Spleen (tissue), 11 donors: ENCODE data around the gene LOXHD1. TPM values are rescaled to one million over a fixed set of nuclear protein-coding genes. Genes with fewer than 3 reads are reported as not detected.

ENCODE experiments used
- DNase-seq: peaks from one replicate; pipeline ENCODE4 v3.0.0-alpha.2; 2020
- H3K27ac ChIP-seq, 8 donors: fragments of 200-600 bp; sonication (generic) in 7 of 8; 1 replicate in 4 of 8; 2 replicates in 4 of 8; pipeline versions ENCODE4 v1.5.0 to v1.8.0; 2016 to 2021; ENCODE audit warnings: inconsistent platforms in 4 of 8, mild to moderate bottlenecking in 4 of 8, moderate library complexity in 1 of 8
- H3K27me3 ChIP-seq, 7 donors: fragments of 200-600 bp; sonication (generic) in 6 of 7; replicated peaks in 1 of 7; 1 replicate in 4 of 7; 2 replicates in 3 of 7; pipeline versions ENCODE4 v1.5.0 to v1.8.0; 2016 to 2021; ENCODE audit warnings: inconsistent platforms in 3 of 7, mild to moderate bottlenecking in 1 of 7
- H3K36me3 ChIP-seq, 6 donors: fragments of 200-600 bp; sonication (generic) in 5 of 6; 1 replicate in 4 of 6; 2 replicates in 2 of 6; pipeline versions ENCODE4 v1.5.0 to v1.8.0; 2016 to 2021; ENCODE audit warnings: inconsistent platforms in 2 of 6
- H3K4me1 ChIP-seq, 6 donors: fragments of 200-600 bp; sonication (generic) in 5 of 6; 1 replicate in 3 of 6; 2 replicates in 3 of 6; pipeline versions ENCODE4 v1.5.0 to v1.8.0; 2016 to 2021; ENCODE audit warnings: inconsistent platforms in 3 of 6
- H3K4me3 ChIP-seq, 8 donors: fragments of 200-600 bp; sonication (generic) in 7 of 8; 1 replicate in 4 of 8; 2 replicates in 4 of 8; pipeline versions ENCODE4 v1.5.0 to v1.8.0; 2016 to 2021; ENCODE audit warnings: inconsistent platforms in 4 of 8, mild to moderate bottlenecking in 4 of 8, moderate library complexity in 2 of 8
- H3K9me3 ChIP-seq, 8 donors: fragments of 200-600 bp; sonication (generic) in 7 of 8; 1 replicate in 4 of 8; 2 replicates in 4 of 8; pipeline versions ENCODE4 v1.5.0 to v1.8.0; 2016 to 2021; ENCODE audit warnings: inconsistent platforms in 4 of 8
- CTCF ChIP-seq, 11 experiments: fragments of 200-600 bp in 7 of 11; fragments of 450-650 bp in 4 of 11; sonication (generic) in 4 of 11; IDR thresholded peaks in 8 of 11; conservative IDR thresholded peaks in 3 of 11; 1 replicate in 7 of 11; 2 replicates in 4 of 11; pipeline versions ENCODE4 v1.4.0 to v1.8.0; 2016 to 2021; ENCODE audit warnings: antibody characterized with exemption in 11 of 11, inconsistent platforms in 4 of 11, mild to moderate bottlenecking in 1 of 11
- POLR2A ChIP-seq, 3 donors: fragments of 450-650 bp; IDR thresholded peaks; one replicate each; pipeline ENCODE4 v1.5.1; 2017; ENCODE audit warnings: antibody characterized with exemption in 3 of 3, mild to moderate bottlenecking in 1 of 3
- POLR2AphosphoS5 ChIP-seq, 3 donors: sonication (generic); formaldehyde crosslinking; IDR thresholded peaks; one replicate each; pipeline ENCODE4 v1.5.1; 2017; ENCODE audit warnings: antibody characterized with exemption in 3 of 3
- WGBS, 5 donors: extraction: QIAGEN DNeasy Blood & Tissue Kit in 3 of 5; methylation state at CpG; one replicate each; pipeline versions ENCODE4 v1.1.5 to v1.1.7; 2013 to 2018; 5-methylcytosine and 5-hydroxymethylcytosine counted together
- intact Hi-C: fragments of 100-400 bp; cut with DNase I; formaldehyde crosslinking; loops from one replicate; pipeline ENCODE4 v1.15.0; 2023; ENCODE audit warnings: low total_unique reads
- polyA plus RNA-seq, 3 donors: library from polyadenylated mRNA; stranded (reverse); fragments of 200-250 nt; gene quantifications; one replicate each; pipeline ENCODE4 v1.2.1, GENCODE V29; 2013
- total RNA-seq, 7 donors: library from RNA; depleted of rRNA in 3 of 7; stranded (reverse); fragments of >200 nt in 3 of 7; fragmentation: NEBNext Ultra II Directional in 4 of 7; extraction: Animal tissue kit (Norgen Biotek cat#: 25700) in 4 of 7; gene quantifications; one replicate each; pipeline versions ENCODE4 v1.1.0 to v1.2.1, GENCODE V29; 2016 to 2021
- donor health status: healthy with polysubstance abuse.
- donor health status: DM: no; HTN: no; CAD: no; lungs with moderate emphysema.
- donor health status: DM: no; HTN: no; CAD: no.
- donor health status: Bipolar disorder and iron deficiency.
- donor health status: healthy.
- donor health status: DM: no; HTN: no; CAD: no.
- donor health status: DM: yes; HTN: yes; CAD: no.

Gene LOXHD1
- total and polyA plus RNA-seq, 10 donors, result 0.09 to 6.0 (median 2.1) TPM

- H3K4me3 ChIP-seq, result no peak overlapping the region
- H3K4me1 ChIP-seq, result peaks cover 0 to 11% (median 1%) of the 10 kb centered on the region in 6 donors
- H3K9me3 ChIP-seq, result no peaks in the 10 kb centered on the region
- no peaks in the 10 kb centered on the region for H3K27me3 ChIP-seq
- intact Hi-C loops, result no loop called here
- 53 to 82% (median 54%) methylated on average over 7 of the region's 7 CpGs for WGBS, 5 donors
- TF ChIP-seq POLR2AphosphoS5 (IDR thresholded peaks at IDR 0.05) (no peak), POLR2A (IDR thresholded peaks at IDR 0.05) (no peak), CTCF (IDR thresholded peaks at IDR 0.05 in 8 of 11, conservative IDR thresholded peaks at IDR 0.05 in 3 of 11) (no peak)
- DNase-seq, result no peak
- no peak overlapping the region for H3K27ac ChIP-seq
- no peaks in the 10 kb centered on the region for H3K36me3 ChIP-seq
Observed at GRCh38 chr18:46590103-46590502, 66.9 kb downstream of the LOXHD1 start.

DNA sequence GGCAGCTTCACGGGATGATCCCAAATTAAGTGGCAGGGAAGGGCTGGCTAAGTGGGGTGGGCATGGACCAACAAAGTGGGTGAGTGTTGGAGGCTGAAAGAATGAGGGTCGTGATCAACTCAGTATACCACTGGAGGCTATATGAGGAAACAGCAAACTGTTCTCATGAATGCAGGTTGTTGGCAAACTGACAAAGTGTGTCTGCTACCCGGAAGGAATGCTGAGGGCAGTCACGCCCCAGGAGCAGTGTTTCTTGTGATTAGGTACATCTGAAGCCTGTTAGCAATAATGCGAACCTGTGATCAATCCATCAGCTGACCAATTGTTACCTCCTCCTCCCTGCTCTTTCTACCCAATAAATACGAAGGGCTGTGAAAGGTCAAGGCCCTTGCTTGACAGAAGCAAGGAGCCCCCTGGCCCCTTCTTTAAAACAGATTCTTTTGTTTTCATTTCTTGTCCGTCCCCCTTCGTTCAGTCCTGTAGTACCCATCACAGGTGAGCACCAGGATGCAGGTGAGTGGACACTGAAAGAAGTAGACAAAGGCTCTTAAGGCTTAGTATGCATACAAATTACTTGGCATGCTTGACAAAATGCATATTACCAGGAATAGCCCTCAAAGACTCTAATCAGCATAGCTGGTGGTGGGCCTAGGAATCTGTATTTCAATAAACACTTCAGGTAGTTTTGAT, 67.9 kb downstream of the LOXHD1 start:
- DNase-seq, result no peak
- Histone ChIP-seq H3K4me3 (no peak overlapping the region), H3K27me3 (no peaks in the 10 kb centered on the region), H3K27ac (no peak overlapping the region), H3K9me3 (no peaks in the 10 kb centered on the region), H3K4me1 (peaks cover 0 to 11% (median 1%) of the 10 kb centered on the region in 6 donors), H3K36me3 (no peaks in the 10 kb centered on the region)
- TF ChIP-seq CTCF (IDR thresholded peaks at IDR 0.05 in 8 of 11, conservative IDR thresholded peaks at IDR 0.05 in 3 of 11) (no peak), POLR2A (IDR thresholded peaks at IDR 0.05) (no peak), POLR2AphosphoS5 (IDR thresholded peaks at IDR 0.05) (no peak)
- intact Hi-C loops, result no loop called here
- WGBS, 5 donors, result 63 to 74% (median 68%) methylated on average over 8 of the region's 8 CpGs

DNA sequence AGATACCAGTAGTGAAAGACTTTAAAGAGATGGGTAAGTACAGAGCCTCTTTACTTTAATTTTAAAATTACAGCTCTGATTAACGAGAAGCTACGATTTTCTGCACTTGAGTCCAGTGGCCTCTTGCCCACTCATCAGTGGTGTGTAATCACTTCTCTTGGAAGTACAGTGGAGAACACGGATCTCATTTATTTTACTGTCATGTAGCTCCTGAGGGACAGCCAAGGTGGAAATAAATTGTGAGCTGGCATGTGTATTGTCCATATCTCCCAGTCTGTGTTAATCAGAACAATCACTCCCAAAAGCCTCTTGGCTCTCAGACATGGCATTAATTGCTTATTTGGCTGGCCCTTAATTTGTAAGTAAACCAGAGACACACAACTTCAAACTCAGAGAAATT, 69.4 kb downstream of the LOXHD1 start:
- no peak for TF ChIP-seq CTCF (IDR thresholded peaks at IDR 0.05 in 8 of 11, conservative IDR thresholded peaks at IDR 0.05 in 3 of 11)
- no peak for TF ChIP-seq POLR2AphosphoS5 (IDR thresholded peaks at IDR 0.05)
- TF ChIP-seq POLR2A (IDR thresholded peaks at IDR 0.05), result no peak
- H3K4me3 ChIP-seq, result no peak overlapping the region
- peaks cover 0 to 2% (median 0%) of the 10 kb centered on the region in 8 donors for H3K9me3 ChIP-seq
- no peak overlapping the region for H3K27ac ChIP-seq
- no peaks in the 10 kb centered on the region for H3K36me3 ChIP-seq
- H3K27me3 ChIP-seq, result no peaks in the 10 kb centered on the region
- intact Hi-C loops, result no loop called here
- H3K4me1 ChIP-seq, result peaks cover 0 to 11% (median 1%) of the 10 kb centered on the region in 6 donors
- WGBS, 5 donors, result 71 to 89% (median 82%) methylated on average over 3 of the region's 3 CpGs
- DNase-seq, result no peak

DNA sequence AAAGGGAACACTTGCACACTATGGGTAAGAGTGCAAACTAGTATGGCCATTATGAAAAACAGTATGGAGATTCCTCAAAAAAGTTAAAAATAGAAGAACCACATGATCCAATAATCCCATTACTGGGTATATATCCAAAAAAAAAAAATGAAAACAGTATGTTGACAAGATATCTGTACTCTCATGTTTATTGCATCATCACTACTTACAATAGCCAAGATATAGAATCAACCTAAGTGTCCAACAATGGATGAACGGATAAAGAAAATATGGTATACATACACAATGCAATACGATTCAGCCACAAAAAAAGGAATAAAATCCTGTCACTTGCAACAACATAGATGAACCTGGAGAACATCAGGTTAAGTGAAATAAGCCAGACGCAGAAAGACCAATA, 73.3 kb downstream of the LOXHD1 start:
- Histone ChIP-seq H3K27me3 (peaks cover 0 to 5% (median 0%) of the 10 kb centered on the region in 7 donors), H3K36me3 (no peaks in the 10 kb centered on the region), H3K27ac (no peak overlapping the region), H3K4me1 (no peaks in the 10 kb centered on the region), H3K9me3 (peaks cover 7 to 27% (median 19%) of the 10 kb centered on the region in 8 donors), H3K4me3 (no peak overlapping the region)
- DNase-seq, result no peak
- TF ChIP-seq CTCF (IDR thresholded peaks at IDR 0.05 in 8 of 11, conservative IDR thresholded peaks at IDR 0.05 in 3 of 11) (no peak), POLR2A (IDR thresholded peaks at IDR 0.05) (no peak), POLR2AphosphoS5 (IDR thresholded peaks at IDR 0.05) (no peak)
- intact Hi-C loops, result no loop called here
- WGBS, 5 donors, result 84 to 97% (median 95%) methylated on average over 3 of the region's 3 CpGs
